ENCODE measurements around the gene TBC1D9. TPM values are rescaled to one million over a fixed set of nuclear protein-coding genes. Genes with fewer than 3 reads are reported as not detected.

TBC1D9 gene
- total and polyA plus RNA-seq, 7 donors = 1.6 to 5.4 (median 2.1) TPM

DNA sequence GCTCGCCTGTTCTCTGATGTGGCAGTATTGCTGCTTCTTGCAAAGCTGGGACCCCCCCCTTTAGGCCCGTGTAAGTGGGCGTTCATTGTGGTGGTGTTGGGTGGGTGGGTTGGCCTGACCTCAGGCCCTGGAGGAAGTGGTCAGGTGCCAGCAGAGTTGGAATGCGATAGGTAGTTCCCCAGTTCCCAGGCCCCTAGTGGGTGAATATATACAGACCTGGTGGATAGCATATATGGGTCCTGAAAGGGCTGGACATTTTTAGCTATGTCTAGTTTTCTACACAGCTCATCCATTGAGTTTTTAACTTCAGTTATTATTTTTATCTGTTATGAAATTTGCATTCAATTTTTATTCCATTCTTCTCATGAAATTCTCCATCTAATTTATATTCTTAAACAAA lies 151.6 kb downstream of the TBC1D9 start:
- TF ChIP-seq, protein P1, sequence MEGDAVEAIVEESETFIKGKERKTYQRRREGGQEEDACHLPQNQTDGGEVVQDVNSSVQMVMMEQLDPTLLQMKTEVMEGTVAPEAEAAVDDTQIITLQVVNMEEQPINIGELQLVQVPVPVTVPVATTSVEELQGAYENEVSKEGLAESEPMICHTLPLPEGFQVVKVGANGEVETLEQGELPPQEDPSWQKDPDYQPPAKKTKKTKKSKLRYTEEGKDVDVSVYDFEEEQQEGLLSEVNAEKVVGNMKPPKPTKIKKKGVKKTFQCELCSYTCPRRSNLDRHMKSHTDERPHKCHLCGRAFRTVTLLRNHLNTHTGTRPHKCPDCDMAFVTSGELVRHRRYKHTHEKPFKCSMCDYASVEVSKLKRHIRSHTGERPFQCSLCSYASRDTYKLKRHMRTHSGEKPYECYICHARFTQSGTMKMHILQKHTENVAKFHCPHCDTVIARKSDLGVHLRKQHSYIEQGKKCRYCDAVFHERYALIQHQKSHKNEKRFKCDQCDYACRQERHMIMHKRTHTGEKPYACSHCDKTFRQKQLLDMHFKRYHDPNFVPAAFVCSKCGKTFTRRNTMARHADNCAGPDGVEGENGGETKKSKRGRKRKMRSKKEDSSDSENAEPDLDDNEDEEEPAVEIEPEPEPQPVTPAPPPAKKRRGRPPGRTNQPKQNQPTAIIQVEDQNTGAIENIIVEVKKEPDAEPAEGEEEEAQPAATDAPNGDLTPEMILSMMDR (IDR thresholded peaks at IDR 0.05) = no peak
- no peaks in the 10 kb centered on the region for H3K4me1 ChIP-seq
- no peaks in the 10 kb centered on the region for H3K36me3 ChIP-seq (ENCODE audit: insufficient read depth in 1 of 2, low read depth in 1 of 2)
- WGBS, 3 donors = 85 to 90% (median 89%) methylated on average over 4 of the region's 4 CpGs
- intact Hi-C loops (cut with DNase I) = no loop called here
- no peak for DNase-seq
- no peaks in the 10 kb centered on the region for H3K9me3 ChIP-seq
- H3K27ac ChIP-seq = no peak overlapping the region
- peaks cover 0 to 2% (median 0%) of the 10 kb centered on the region in 3 donors for H3K27me3 ChIP-seq (ENCODE audit: insufficient read depth in 3 of 3, low read length in 2 of 3)
- ATAC-seq = no peak
- no peak overlapping the region for H3K4me3 ChIP-seq

DNA sequence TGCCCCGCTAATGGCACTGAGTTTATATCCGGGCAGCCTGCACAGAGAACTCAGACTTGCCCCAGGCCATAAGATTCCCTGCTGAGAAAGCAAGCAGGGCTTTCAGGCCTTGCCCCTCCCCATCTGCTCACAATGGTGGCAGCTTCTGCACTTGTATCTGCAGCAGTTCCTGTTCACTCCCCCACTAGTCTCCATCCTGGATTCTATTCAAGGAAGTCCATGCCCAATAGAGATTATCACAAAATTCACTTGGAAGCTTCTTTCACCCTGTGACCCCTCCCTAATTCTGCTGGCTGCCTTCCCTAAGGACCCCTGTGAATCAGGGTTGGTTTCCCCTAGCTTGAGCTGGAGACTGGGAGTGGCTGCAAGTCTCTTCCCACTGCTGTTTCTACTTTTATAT lies 152.9 kb downstream of the TBC1D9 start:
- Histone ChIP-seq H3K36me3 (ENCODE audit: insufficient read depth in 1 of 2, low read depth in 1 of 2) (no peaks in the 10 kb centered on the region), H3K4me3 (no peak overlapping the region), H3K4me1 (no peaks in the 10 kb centered on the region), H3K9me3 (no peaks in the 10 kb centered on the region), H3K27me3 (ENCODE audit: insufficient read depth in 3 of 3, low read length in 2 of 3) (peaks cover 0 to 2% (median 0%) of the 10 kb centered on the region in 3 donors), H3K27ac (no peak overlapping the region)
- TF ChIP-seq, protein P1 (IDR thresholded peaks at IDR 0.05) = no peak
- no peak for DNase-seq
- WGBS, 3 donors = 43 to 72% (median 47%) methylated on average over 2 of the region's 2 CpGs
- intact Hi-C loops (cut with DNase I) = no loop called here
- no peak for ATAC-seq

DNA sequence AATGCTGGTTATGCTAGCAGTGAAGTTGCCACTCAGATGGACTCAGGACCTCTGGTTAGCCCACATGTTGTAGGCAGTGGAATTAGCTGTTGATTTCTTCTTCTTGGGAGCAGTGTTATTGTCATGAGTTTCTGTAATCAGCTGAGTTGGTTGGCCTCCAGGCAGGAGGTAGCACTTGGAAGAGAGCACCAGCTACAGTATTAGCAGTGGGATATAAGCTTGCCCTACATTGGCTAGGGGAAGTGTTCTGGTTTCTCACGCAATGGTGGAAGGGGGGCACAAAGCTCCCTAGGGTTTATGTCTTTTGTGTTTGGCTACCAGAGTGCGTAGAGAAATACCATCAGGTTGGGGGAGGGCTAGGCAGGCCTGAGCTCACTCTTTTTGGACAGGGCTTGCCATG lies 153.5 kb downstream of the TBC1D9 start:
- no peak overlapping the region for H3K27ac ChIP-seq
- DNase-seq (no peak), ATAC-seq (no peak)
- H3K4me3 ChIP-seq = no peak overlapping the region
- TF ChIP-seq, protein P1 (IDR thresholded peaks at IDR 0.05) = no peak
- H3K27me3 ChIP-seq (ENCODE audit: insufficient read depth in 3 of 3, low read length in 2 of 3) = peaks cover 0 to 2% (median 0%) of the 10 kb centered on the region in 3 donors
- intact Hi-C loops (cut with DNase I) = no loop called here
- WGBS, 3 donors = 69 to 81% (median 81%) methylated on average over 2 of the region's 2 CpGs
- H3K36me3 ChIP-seq (ENCODE audit: insufficient read depth in 1 of 2, low read depth in 1 of 2) = no peaks in the 10 kb centered on the region
- no peaks in the 10 kb centered on the region for H3K9me3 ChIP-seq
- no peaks in the 10 kb centered on the region for H3K4me1 ChIP-seq

DNA sequence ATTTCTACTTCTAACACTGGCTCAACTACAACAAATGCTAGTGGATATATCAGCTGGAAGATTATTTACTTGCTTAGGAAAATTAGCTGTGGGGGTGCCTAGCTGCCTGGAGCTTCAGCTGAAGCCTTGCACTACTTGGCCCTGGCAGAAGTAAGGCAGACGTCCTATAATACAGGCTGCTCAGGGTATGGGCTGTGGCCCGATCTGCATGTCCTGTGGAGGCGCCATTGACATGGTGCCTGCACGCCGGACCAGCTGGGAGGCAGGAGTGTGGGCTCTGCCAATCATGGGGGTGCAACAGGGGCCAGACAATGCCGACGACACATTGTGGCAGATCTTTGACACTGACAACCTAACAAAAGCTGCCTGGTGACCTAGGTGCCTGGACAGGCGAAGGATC lies 155.8 kb downstream of the TBC1D9 start:
- Histone ChIP-seq H3K27me3 (ENCODE audit: insufficient read depth in 3 of 3, low read length in 2 of 3) (peaks cover 0 to 2% (median 2%) of the 10 kb centered on the region in 3 donors), H3K4me3 (no peak overlapping the region), H3K36me3 (ENCODE audit: insufficient read depth in 1 of 2, low read depth in 1 of 2) (no peaks in the 10 kb centered on the region), H3K27ac (no peak overlapping the region), H3K9me3 (no peaks in the 10 kb centered on the region), H3K4me1 (no peaks in the 10 kb centered on the region)
- ATAC-seq (no peak), DNase-seq (no peak)
- TF ChIP-seq, protein P1 (IDR thresholded peaks at IDR 0.05) = no peak
- intact Hi-C loops (cut with DNase I) = no loop called here
- 79 to 84% (median 81%) methylated on average over 8 of the region's 8 CpGs for WGBS, 3 donors

DNA sequence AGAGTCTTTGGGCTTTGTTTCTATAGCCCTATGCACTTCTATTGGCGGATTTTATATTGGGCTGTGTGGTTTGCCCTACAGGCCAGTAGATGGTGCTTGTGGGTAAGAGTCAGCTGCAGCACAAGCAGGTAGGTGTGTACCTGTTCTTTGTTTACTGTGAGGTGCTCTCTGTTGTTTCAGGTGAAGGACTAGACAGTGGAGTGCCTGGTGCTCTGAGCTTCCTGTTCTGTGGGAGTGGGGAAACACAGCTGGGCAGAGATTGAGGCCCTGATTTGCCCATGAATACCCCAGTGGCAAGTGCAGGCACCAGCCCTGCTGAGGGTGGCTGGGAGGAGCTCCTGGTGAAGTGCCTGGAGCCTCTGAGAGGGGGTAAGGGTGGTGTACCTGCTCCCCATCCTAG lies 161.1 kb downstream of the TBC1D9 start:
- ATAC-seq (no peak), DNase-seq (no peak)
- Histone ChIP-seq H3K9me3 (no peaks in the 10 kb centered on the region), H3K27me3 (ENCODE audit: insufficient read depth in 3 of 3, low read length in 2 of 3) (peaks cover 0 to 2% (median 0%) of the 10 kb centered on the region in 3 donors), H3K4me1 (no peaks in the 10 kb centered on the region), H3K4me3 (no peak overlapping the region), H3K36me3 (ENCODE audit: insufficient read depth in 1 of 2, low read depth in 1 of 2) (no peaks in the 10 kb centered on the region), H3K27ac (no peak overlapping the region)
- 56 to 70% (median 66%) methylated on average over 1 of the region's 1 CpG for WGBS, 3 donors
- TF ChIP-seq, protein P1 (IDR thresholded peaks at IDR 0.05) = no peak
- intact Hi-C loops (cut with DNase I) = no loop called here

Data from psoas muscle (tissue), 8 donors.